Neural progenitor cell (in vitro differentiated cells): ENCODE data around the gene DCTN2.

ENCODE experiments used
- CTCF ChIP-seq: fragments of 200-600 bp; sonication (generic); IDR thresholded peaks from 2 replicates; pipeline ENCODE4 v1.5.1; 2017; ENCODE audit warnings: antibody characterized with exemption, mild to moderate bottlenecking
- EZH2 ChIP-seq: fragments of 200-600 bp; sonication (generic); IDR thresholded peaks from 2 replicates; pipeline ENCODE4 v1.6.1; 2017; ENCODE audit warnings: antibody characterized with exemption, mild to moderate bottlenecking, moderate library complexity

- TF ChIP-seq CTCF = no peak
- TF ChIP-seq EZH2 = no peak
Observed at GRCh38 chr12:57528176-57528575, 18.8 kb downstream of the DCTN2 start.
